DOHH2 (cell line): ENCODE measurements around the gene NUCB1.

Experiments used
- H3F3A ChIP-seq: fragments of 200-600 bp; sonication (generic), shearing (Covaris generic); 2 replicates; pipeline ENCODE4 v1.6.0; 2016; ENCODE audit warnings: antibody characterized with exemption, mild to moderate bottlenecking; ENCODE audit not compliant: control insufficient read depth, insufficient read depth
- H3K27ac ChIP-seq: fragments of 200-600 bp; sonication (generic); 2 replicates; pipeline ENCODE4 v1.5.1; 2014; ENCODE audit warnings: low read depth, mild to moderate bottlenecking, low read length, moderate library complexity
- H3K27me3 ChIP-seq: fragments of 200-600 bp; sonication (generic); 2 replicates; pipeline ENCODE4 v1.6.1; 2014; ENCODE audit warnings: mild to moderate bottlenecking, low read length, mixed read lengths; ENCODE audit not compliant: control insufficient read depth
- H3K36me3 ChIP-seq: fragments of 200-600 bp; sonication (generic); 2 replicates; pipeline ENCODE4 v1.6.1; 2014; ENCODE audit warnings: mild to moderate bottlenecking, low read length, moderate library complexity, mixed read lengths; ENCODE audit not compliant: control insufficient read depth
- H3K4me1 ChIP-seq: fragments of 200-600 bp; sonication (generic); 2 replicates; pipeline ENCODE4 v1.6.1; 2014; ENCODE audit warnings: mild to moderate bottlenecking, low read length, mixed read lengths; ENCODE audit not compliant: control insufficient read depth
- H3K4me2 ChIP-seq: fragments of 200-600 bp; sonication (generic); 2 replicates; pipeline ENCODE4 v1.6.0; 2014; ENCODE audit warnings: mild to moderate bottlenecking, low read length, moderate library complexity
- H3K4me3 ChIP-seq: fragments of 200-600 bp; sonication (generic); 2 replicates; pipeline ENCODE4 v1.5.1; 2014; ENCODE audit warnings: mild to moderate bottlenecking, low read length, mixed read lengths
- H3K79me2 ChIP-seq: fragments of 200-600 bp; sonication (generic); 2 replicates; pipeline ENCODE4 v1.6.1; 2014; ENCODE audit warnings: mild to moderate bottlenecking, low read length, mixed read lengths; ENCODE audit not compliant: control insufficient read depth
- H3K9me2 ChIP-seq: fragments of 200-600 bp; sonication (generic); replicated peaks from 2 replicates; pipeline ENCODE4 v1.6.1; 2014; ENCODE audit warnings: mild to moderate bottlenecking, low read length, mixed read lengths; ENCODE audit not compliant: control insufficient read depth
- H3K9me3 ChIP-seq: fragments of 200-600 bp; sonication (generic); 2 replicates; pipeline ENCODE4 v1.6.1; 2014; ENCODE audit warnings: antibody characterized with exemption, low read length, mixed read lengths; ENCODE audit not compliant: control insufficient read depth, insufficient read depth
- H4K20me1 ChIP-seq: fragments of 200-600 bp; sonication (generic); 2 replicates; pipeline ENCODE4 v1.6.0; 2014; ENCODE audit warnings: low read depth, mild to moderate bottlenecking, antibody characterized with exemption, low read length, moderate library complexity; ENCODE audit not compliant: control insufficient read depth, insufficient read depth
- EZH2phosphoT487 ChIP-seq: fragments of 200-600 bp; sonication (generic); IDR thresholded peaks from 2 replicates; pipeline ENCODE4 v1.6.1; 2017; ENCODE audit warnings: borderline replicate concordance, mild to moderate bottlenecking, antibody characterized with exemption, low read length, moderate library complexity, mixed read lengths
- TF ChIP-seq, protein P1 (sequence below): fragments of 200-600 bp; sonication (generic); IDR thresholded peaks from one replicate; pipeline ENCODE4 v1.5.1; 2014; ENCODE audit warnings: antibody characterized with exemption, mild to moderate bottlenecking, low read depth, low read length; ENCODE audit not compliant: poor library complexity, severe bottlenecking

Gene NUCB1

DNA sequence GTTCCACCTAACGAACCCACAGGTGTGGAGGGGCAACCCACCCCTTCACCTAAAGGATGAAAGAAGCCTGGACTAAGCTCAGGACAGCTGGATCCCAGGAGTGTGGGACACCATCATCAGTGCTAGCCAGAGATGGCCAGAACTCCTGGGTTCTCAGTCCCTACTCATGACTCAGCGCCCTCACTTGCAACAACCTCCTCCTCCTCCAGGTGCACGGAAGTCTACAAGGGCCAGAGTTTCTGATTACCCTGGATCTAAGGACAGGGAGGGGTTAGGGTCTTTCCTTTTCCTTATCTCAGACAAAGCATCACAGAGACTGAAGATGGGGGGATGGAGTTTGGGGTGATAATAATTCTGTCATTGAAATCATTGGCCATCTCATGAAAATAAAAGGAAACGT is 9.6 kb upstream of the NUCB1 start:
- no peaks in the 10 kb centered on the region for H3K9me3 ChIP-seq
- no peaks in the 10 kb centered on the region for H3K27me3 ChIP-seq
- no peaks in the 10 kb centered on the region for H4K20me1 ChIP-seq
- H3K9me2 ChIP-seq, result no peaks in the 10 kb centered on the region
- H3K27ac ChIP-seq, result 0 out of 2 replicates have a peak overlapping the region, but pooled peaks have one; percentile 34
- H3K4me2 ChIP-seq, result peak overlapping the region; percentile 74
- peak overlapping the region; percentile 7; the same call in 1 of the 2 replicates for H3K4me3 ChIP-seq
- H3F3A ChIP-seq, result peaks cover 5% of the 10 kb centered on the region; the same call in 1 of the 2 replicates
- H3K36me3 ChIP-seq, result no peaks in the 10 kb centered on the region
- peaks cover 37% of the 10 kb centered on the region for H3K4me1 ChIP-seq
- TF ChIP-seq, protein P1, sequence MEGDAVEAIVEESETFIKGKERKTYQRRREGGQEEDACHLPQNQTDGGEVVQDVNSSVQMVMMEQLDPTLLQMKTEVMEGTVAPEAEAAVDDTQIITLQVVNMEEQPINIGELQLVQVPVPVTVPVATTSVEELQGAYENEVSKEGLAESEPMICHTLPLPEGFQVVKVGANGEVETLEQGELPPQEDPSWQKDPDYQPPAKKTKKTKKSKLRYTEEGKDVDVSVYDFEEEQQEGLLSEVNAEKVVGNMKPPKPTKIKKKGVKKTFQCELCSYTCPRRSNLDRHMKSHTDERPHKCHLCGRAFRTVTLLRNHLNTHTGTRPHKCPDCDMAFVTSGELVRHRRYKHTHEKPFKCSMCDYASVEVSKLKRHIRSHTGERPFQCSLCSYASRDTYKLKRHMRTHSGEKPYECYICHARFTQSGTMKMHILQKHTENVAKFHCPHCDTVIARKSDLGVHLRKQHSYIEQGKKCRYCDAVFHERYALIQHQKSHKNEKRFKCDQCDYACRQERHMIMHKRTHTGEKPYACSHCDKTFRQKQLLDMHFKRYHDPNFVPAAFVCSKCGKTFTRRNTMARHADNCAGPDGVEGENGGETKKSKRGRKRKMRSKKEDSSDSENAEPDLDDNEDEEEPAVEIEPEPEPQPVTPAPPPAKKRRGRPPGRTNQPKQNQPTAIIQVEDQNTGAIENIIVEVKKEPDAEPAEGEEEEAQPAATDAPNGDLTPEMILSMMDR, result no peak
- no peak for TF ChIP-seq EZH2phosphoT487
- no peaks in the 10 kb centered on the region for H3K79me2 ChIP-seq

DNA sequence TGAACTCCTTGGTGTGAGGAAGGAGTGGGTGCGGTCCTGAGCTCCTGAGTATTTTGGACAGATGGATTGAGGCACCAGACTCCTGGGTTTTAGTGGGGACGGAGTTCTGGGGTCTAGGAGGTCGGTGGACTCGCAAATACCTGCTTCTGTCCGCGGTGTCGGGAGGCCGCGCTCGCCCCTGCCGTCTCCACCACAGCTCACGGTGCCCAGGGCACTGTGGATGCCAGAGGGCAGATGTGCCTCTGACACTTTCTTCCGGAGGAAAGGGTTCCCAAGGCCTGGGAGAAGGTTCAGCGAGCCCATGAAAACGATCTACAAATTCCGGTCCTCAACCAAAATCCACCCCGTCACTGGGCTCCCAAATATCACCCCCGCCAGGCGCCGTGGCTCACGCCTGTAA is 4.9 kb upstream of the NUCB1 start:
- peaks cover under 1% of the 10 kb centered on the region for H3K79me2 ChIP-seq
- no peaks in the 10 kb centered on the region for H3K27me3 ChIP-seq
- H3K27ac ChIP-seq, result no peak overlapping the region
- H3F3A ChIP-seq, result peaks cover 7% of the 10 kb centered on the region; the same call in 1 of the 2 replicates
- H3K9me2 ChIP-seq, result no peaks in the 10 kb centered on the region
- no peak overlapping the region for H3K4me2 ChIP-seq
- no peaks in the 10 kb centered on the region for H3K36me3 ChIP-seq
- no peak for TF ChIP-seq EZH2phosphoT487
- TF ChIP-seq, protein P1, result no peak
- no peaks in the 10 kb centered on the region for H4K20me1 ChIP-seq
- no peak overlapping the region for H3K4me3 ChIP-seq
- H3K4me1 ChIP-seq, result peaks cover 31% of the 10 kb centered on the region
- H3K9me3 ChIP-seq, result no peaks in the 10 kb centered on the region

DNA sequence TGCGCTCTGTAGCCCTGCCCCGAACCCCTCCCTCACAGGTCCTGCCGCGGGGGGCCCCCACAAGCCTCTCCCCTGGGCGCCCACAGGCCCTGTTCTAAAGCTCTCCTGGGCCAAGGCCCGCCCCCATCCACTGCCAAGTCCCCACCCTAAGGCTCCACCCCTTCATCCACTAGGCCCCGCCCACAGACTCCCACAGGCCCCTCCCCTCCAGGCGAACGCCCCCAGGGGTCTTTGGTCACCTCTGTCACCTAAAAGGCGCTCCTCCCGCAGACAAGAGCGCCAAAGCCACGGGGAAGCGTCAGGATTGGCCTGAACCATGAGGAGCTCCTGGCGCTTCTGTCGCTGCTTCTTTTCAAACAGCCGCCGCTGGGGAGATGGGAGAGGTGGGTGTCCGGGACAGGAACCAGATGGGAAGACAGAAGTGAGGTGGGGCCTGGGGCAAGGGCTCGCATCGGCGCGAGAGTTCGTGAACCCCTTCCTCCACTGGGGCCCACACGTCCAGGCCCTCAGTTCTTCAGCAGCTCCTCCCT is 3.9 kb upstream of the NUCB1 start:
- Histone ChIP-seq H3K4me2 (no peak overlapping the region), H3K79me2 (peaks cover 11% of the 10 kb centered on the region), H3K9me3 (no peaks in the 10 kb centered on the region), H3K9me2 (no peaks in the 10 kb centered on the region), H4K20me1 (no peaks in the 10 kb centered on the region), H3K4me3 (no peak overlapping the region), H3K27ac (no peak overlapping the region), H3K4me1 (peaks cover 28% of the 10 kb centered on the region), H3K27me3 (no peaks in the 10 kb centered on the region), H3K36me3 (peaks cover 6% of the 10 kb centered on the region), H3F3A (peaks cover 4% of the 10 kb centered on the region; the same call in 1 of the 2 replicates)
- no peak for TF ChIP-seq EZH2phosphoT487
- TF ChIP-seq, protein P1, result no peak
